GM10266 (cell line): Measurements from ENCODE around the gene HTR7.

ENCODE experiments used
- DNase-seq: peaks from one replicate; pipeline ENCODE4 v3.0.0; 2012; ENCODE audit errors: extremely low spot score
- TF ChIP-seq, protein P1 (sequence below): IDR thresholded peaks from 2 replicates; pipeline ENCODE4 v1.5.1; 2012; ENCODE audit warnings: mild to moderate bottlenecking, low read depth; ENCODE audit not compliant: control insufficient read depth, insufficient read depth; ENCODE audit errors: missing control alignments

Gene HTR7

DNA sequence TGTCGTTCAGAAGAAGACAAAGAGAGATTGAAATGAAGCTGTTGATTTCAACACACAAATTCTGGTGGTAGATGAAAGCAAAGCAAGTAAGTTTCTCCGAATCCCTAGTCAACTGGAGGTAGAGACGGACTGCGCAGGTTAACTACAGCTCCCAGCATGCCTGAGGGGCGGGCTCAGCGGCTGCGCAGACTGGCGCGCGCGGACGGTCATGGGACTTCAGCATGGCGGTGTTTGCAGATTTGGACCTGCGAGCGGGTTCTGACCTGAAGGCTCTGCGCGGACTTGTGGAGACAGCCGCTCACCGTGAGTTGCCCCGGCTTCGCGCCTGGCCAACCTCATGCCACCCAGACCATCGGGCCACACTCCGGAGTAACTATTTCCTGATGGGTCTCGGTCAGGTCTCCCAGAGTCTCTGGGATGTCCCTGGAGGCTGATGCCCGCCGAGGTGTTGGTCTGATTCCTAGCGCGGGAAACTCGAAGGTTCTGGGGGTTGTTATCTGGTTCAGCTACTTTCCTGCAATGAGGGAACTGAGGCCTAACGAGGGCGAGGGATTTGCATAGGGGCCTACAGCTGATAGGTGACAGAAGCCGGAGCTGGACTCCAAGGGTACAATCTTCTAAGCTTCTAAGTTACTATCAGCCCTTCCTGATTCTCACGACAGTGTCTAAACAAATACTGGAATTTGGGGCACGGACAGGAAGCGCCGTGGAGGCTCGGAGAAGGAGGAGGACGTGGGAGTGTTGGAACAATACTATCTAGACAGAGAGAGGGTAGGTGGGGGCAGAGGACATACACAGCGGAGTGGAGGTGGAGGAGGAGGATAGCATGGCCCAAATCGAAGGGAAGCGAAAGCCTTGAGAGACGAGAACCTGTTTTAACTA, 14.2 kb upstream of the HTR7 start, which contains the start of gene RPP30:
TSS of gene RPP30 (plus strand) at position 209 of the 882 bp plus-strand sequence. CDS start at position 222, 13 bp downstream.
- TF ChIP-seq, protein P1, sequence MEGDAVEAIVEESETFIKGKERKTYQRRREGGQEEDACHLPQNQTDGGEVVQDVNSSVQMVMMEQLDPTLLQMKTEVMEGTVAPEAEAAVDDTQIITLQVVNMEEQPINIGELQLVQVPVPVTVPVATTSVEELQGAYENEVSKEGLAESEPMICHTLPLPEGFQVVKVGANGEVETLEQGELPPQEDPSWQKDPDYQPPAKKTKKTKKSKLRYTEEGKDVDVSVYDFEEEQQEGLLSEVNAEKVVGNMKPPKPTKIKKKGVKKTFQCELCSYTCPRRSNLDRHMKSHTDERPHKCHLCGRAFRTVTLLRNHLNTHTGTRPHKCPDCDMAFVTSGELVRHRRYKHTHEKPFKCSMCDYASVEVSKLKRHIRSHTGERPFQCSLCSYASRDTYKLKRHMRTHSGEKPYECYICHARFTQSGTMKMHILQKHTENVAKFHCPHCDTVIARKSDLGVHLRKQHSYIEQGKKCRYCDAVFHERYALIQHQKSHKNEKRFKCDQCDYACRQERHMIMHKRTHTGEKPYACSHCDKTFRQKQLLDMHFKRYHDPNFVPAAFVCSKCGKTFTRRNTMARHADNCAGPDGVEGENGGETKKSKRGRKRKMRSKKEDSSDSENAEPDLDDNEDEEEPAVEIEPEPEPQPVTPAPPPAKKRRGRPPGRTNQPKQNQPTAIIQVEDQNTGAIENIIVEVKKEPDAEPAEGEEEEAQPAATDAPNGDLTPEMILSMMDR: no peak
- DNase-seq: peak; percentile 82

DNA sequence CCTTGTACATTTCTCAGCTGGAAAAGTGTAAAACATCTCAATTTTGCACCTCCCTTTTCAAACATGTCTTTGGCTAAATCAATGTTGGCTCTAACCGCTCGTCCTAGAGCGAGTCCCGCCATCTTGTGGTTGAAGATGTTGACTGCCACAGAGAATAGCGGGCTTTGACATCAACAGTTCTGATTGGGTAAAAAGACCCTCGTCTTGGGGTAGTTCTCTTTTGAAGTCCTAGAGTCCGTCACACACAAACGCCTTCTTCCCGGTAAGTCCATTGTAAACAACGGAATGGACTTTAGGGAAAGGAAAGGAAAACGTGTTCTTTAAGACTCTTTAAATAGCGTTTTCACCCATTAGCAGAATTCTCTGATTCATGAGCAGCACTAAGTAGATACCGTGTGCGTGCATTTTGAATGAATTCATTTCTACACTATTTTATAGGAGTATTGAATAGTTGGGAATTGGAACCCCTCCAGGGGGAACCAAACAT, 13.5 kb upstream of the HTR7 start:
- TF ChIP-seq, protein P1: peak; percentile 59
- peak; percentile 55 for DNase-seq

DNA sequence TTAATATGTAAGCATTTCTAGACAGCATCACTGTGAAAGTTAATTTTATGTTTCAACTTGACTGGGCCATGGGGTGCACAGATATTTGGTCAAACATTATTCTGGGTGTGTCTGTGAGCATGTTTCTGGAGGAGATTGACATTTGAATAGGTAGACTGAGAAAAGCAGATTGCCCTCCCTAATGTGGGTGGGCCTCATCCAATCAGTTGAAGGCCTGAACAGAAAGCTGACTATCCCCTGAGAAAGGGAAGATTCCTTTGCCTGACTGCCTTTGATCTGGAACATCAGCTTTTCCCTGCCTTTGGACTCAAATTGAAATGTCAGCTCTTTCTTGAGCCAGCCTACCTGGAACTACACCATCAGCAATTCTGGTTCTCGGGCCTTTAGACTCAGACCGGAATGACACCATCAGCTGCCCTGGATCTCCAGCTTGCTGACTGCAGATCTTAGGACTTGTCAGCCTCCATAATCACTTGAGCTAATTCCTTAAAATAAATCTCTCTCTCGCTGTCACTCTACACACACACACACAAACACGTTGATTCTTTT, 8.3 kb upstream of the HTR7 start:
- DNase-seq: no peak
- TF ChIP-seq, protein P1: no peak

DNA sequence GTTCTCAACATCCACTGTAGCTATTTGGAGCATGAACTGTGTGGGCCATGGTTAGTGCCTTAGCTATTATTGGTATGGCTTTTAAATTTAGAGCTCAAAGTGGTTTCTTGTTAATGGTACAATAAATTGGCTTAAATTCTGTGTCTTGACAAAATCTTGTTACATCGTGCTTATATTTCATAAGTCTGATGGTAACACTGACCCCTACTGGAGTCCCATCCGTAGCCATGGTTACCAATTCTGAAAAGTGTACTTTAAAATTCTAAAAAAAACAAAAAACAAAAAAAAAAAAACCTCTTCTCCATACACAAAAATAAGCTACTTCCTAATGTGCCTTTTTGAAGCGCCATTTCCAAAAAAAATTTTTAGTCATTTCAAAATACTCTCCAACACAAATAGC, 7.6 kb upstream of the HTR7 start:
- DNase-seq: no peak

DNA sequence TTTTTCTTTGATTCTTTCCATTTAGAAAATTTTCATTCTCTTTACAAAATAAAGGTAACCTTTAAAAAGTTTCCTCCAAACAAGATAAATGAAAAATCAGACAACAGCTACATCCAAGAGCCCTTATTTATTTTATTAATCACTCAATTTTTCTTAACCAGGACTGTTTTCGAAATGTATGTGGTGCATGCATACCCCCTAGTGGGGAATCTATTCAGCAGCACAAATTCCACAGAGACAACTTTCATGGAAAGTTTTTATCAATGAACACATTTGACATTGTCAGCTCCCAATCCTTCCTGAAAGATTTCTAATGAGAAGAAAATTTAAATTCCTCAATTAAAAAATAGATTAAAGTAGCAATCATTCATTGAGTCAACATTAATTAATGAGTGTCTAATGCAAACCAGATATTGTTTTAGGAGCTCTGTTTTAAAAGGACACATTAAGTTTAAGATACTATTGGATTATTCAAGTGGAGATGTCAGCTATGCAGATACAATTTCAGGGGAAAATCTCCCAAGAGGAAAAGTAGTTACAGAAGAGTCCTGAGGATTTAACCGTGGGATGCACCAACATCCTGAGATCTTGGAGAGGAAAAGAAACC, 5.2 kb upstream of the HTR7 start:
- TF ChIP-seq, protein P1: peak; percentile 54
- no peak for DNase-seq

More for the DNA sequence above, 7.6 kb upstream of the HTR7 start:
- TF ChIP-seq, protein P1: peak; percentile 26

DNA sequence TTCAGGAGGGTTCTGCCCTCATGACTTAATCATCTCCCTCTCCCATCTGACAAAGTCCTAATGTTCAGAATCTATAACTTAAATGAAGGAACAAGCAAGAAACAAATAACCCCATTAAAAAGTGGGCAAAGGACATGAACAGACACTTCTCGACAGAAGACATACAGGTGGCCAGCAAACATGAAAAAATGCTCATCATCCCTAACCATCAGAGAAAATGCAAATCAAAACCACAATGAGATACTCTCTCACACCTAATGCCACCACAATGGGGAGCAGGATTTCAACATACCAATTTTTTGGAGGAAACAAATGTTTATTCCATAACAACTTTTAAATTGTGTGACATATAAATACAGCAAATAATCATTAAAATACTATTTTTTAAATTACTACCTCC, 3.0 kb upstream of the HTR7 start:
- TF ChIP-seq, protein P1: no peak
- no peak for DNase-seq
